Adrenal gland (tissue), 5 donors: Measurements from ENCODE around the gene SETBP1.

Experiments used
- CTCF ChIP-seq, 6 experiments: fragments of 450-650 bp in 4 of 6; fragments of 200-600 bp in 2 of 6; sonication (generic) in 1 of 6; IDR thresholded peaks; 1 replicate in 5 of 6; 2 replicates in 1 of 6; pipeline versions ENCODE4 v1.5.1 to v1.8.0; 2016 to 2021; ENCODE audit warnings: antibody characterized with exemption in 6 of 6, mild to moderate bottlenecking in 2 of 6, moderate library complexity in 1 of 6
- POLR2A ChIP-seq, 2 donors: fragments of 450-650 bp; IDR thresholded peaks; one replicate each; pipeline ENCODE4 v1.6.1; 2017; ENCODE audit warnings: antibody characterized with exemption in 2 of 2, mild to moderate bottlenecking in 2 of 2, moderate library complexity in 1 of 2
- donor health status: DM: no; HTN: no; CAD: no.

DNA sequence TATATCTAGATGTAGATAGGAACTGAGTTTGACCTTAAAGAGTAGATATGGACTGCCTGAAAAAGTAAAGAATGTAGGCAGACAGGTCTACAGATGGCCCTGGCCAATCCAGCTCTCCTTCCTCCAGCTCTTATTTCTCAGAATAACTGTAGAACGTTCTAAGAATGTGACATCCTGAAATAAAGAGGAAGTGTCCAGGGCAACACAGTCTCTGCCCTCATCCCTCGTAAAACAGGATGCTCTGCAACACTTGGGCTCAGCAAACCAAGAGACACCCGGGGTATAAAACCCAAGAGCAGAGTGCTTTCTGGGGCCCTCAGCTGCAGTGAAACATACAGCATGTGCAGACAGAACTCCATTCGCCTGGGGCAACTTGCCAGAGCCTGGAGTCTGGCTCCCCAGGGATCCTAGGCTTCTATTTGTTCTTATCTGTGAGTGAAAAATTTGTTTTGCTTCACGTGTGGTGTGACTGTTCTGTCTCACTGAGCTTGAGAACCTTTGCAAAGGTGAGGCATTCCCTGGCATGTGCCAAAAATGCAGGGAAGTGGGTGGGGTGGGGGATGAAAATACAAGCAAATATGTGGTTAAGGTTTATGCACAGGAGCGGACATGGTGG is 401.0 kb downstream of the SETBP1 start:
- no peak for TF ChIP-seq POLR2A (IDR thresholded peaks at IDR 0.05)
- no peak for TF ChIP-seq CTCF (IDR thresholded peaks at IDR 0.05)
